IPS DF 4.7 (cell line): Measurements from ENCODE around the gene ACAN.
"Not testable (repeated sequence)": the region's sequence is repeated elsewhere in the genome, so short reads cannot be mapped to it uniquely, and the experiment has no call there.

Source experiments
- DNase-seq: peaks from one replicate; pipeline ENCODE4 v3.0.0-alpha.2; 2013; ENCODE audit warnings: low spot score; ENCODE audit errors: extremely low read depth

The ACAN gene

DNA sequence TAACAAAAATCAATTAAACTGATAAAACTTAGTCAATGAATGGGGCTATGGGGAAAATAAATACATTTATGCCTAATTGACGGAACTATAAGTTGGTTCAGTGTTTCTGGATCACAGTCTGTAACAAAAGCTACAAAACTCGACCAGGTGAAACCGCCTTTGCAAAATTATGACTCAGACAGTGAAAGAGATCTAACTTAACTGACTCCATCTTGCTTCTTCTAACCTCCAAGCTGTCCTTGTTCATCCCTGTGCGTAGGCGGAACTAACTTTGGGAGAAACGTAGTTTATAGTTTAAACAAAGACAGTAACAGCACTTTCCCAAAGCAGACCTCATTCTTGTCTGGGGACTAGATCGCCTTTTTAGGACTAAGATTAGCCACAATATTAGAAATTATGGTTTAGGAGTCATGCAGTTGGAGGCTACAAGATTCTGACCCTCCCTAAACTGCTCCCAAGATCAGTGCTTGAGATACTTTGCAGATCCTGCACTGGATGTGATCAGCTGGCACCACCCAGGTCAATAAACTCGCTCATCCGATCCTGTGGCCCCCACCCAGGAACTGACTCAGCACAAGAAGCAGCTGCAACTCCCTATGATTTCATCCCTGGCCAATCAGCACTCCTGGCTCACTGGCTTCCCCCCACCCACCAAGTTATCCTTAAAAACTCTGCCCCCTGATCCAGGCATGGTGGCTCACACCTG lies 117.1 kb downstream of the ACAN start:
- DNase-seq: no peak

DNA sequence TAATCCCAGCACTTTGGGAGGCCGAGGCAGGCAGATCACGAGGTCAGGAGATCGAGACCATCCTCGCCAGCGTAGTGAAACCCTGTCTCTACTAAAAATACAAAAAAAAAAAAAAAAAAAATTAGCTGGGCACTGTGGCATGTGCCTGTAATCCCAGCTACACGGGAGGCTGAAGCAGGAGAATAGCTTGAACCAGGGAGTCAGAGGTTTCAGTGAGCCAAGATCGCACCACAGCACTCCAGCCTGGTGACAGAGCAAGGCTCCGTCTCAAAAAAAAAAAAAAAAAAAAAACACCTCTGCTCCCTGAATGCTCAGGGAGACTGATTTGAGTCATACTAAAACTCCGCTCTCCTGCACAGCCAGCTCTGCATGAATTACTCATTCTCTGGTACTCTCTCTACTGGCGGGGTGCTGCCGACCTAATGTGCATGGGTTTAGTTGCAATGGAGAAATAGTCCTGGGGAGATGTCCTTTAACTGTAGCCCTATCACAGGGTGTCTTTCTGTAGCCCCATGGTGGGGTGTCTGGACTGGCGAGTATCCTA lies 117.7 kb downstream of the ACAN start:
- DNase-seq: not testable (repeated sequence)
